Measurements from ENCODE around the gene ARMC6. TPM values are rescaled to one million over a fixed set of nuclear protein-coding genes. Genes with fewer than 3 reads are reported as not detected.

Gene ARMC6
- total RNA-seq, 1 donor from 2014 or later: 36.0 TPM

GRCh38 chr19:19040417-19040816 is 7.0 kb downstream of the ARMC6 start:
- Histone ChIP-seq H3K4me3 (ENCODE audit: insufficient read depth, low read depth, low read length) (no peak overlapping the region), H3K9me3 (ENCODE audit: insufficient read depth, low read depth, low read length) (no peaks in the 10 kb centered on the region), H3K27ac (ENCODE audit: low read depth, low read length) (no peak overlapping the region), H3K9ac (ENCODE audit: low read length) (no peak overlapping the region), H3K79me2 (ENCODE audit: insufficient read depth, low read length) (peaks cover 72% of the 10 kb centered on the region), H3K4me2 (ENCODE audit: low read length) (no peak overlapping the region), H4K20me1 (ENCODE audit: insufficient read depth, low read length) (peaks cover 61% of the 10 kb centered on the region), H2AFZ (ENCODE audit: low read depth, low read length) (no peak overlapping the region), H3K27me3 (ENCODE audit: insufficient read depth, low read length) (no peaks in the 10 kb centered on the region), H3K36me3 (ENCODE audit: insufficient read depth, low read length) (peaks cover 7% of the 10 kb centered on the region), H3K4me1 (ENCODE audit: insufficient read depth, low read length) (no peaks in the 10 kb centered on the region)
- Mint-ChIP-seq H3K4me3 (ENCODE audit: unreplicated experiment) (no peak overlapping the region), H3K9me3 (ENCODE audit: unreplicated experiment) (peaks cover 2% of the 10 kb centered on the region), H3K27ac (ENCODE audit: unreplicated experiment) (no peak overlapping the region), H3K36me3 (ENCODE audit: low read depth, unreplicated experiment) (peaks cover 20% of the 10 kb centered on the region), H3K4me1 (ENCODE audit: low read depth, unreplicated experiment) (peaks cover 3% of the 10 kb centered on the region), H3K27me3 (ENCODE audit: low read depth, unreplicated experiment) (no peaks in the 10 kb centered on the region)
- TF ChIP-seq EZH2 (IDR thresholded peaks at IDR 0.05; ENCODE audit: insufficient read depth, low read length) (no peak), CTCF (IDR thresholded peaks at IDR 0.05; ENCODE audit: insufficient read depth, low read depth, low read length) (no peak)
- DNase-seq (ENCODE audit: low read depth) (peak; percentile 59), FAIRE-seq (no peak)

GRCh38 chr19:19042732-19043280 is 9.4 kb downstream of the ARMC6 start:
- H3K9me3 Mint-ChIP-seq (ENCODE audit: unreplicated experiment): no peaks in the 10 kb centered on the region
- Histone ChIP-seq H3K4me3 (ENCODE audit: insufficient read depth, low read depth, low read length) (no peak overlapping the region), H3K9ac (ENCODE audit: low read length) (no peak overlapping the region), H3K27me3 (ENCODE audit: insufficient read depth, low read length) (no peaks in the 10 kb centered on the region), H3K9me3 (ENCODE audit: insufficient read depth, low read depth, low read length) (no peaks in the 10 kb centered on the region), H3K79me2 (ENCODE audit: insufficient read depth, low read length) (peaks cover 49% of the 10 kb centered on the region), H4K20me1 (ENCODE audit: insufficient read depth, low read length) (peaks cover 48% of the 10 kb centered on the region), H2AFZ (ENCODE audit: low read depth, low read length) (no peak overlapping the region), H3K36me3 (ENCODE audit: insufficient read depth, low read length) (peaks cover 14% of the 10 kb centered on the region), H3K27ac (ENCODE audit: low read depth, low read length) (no peak overlapping the region), H3K4me2 (ENCODE audit: low read length) (no peak overlapping the region), H3K4me1 (ENCODE audit: insufficient read depth, low read length) (no peaks in the 10 kb centered on the region)
- H3K4me3 Mint-ChIP-seq (ENCODE audit: unreplicated experiment): no peak overlapping the region
- DNase-seq (ENCODE audit: low read depth) (no peak), FAIRE-seq (no peak)
- peaks cover 13% of the 10 kb centered on the region for H3K36me3 Mint-ChIP-seq (ENCODE audit: low read depth, unreplicated experiment)
- TF ChIP-seq EZH2 (IDR thresholded peaks at IDR 0.05; ENCODE audit: insufficient read depth, low read length) (no peak), CTCF (IDR thresholded peaks at IDR 0.05; ENCODE audit: insufficient read depth, low read depth, low read length) (no peak)
- no peaks in the 10 kb centered on the region for H3K27me3 Mint-ChIP-seq (ENCODE audit: low read depth, unreplicated experiment)
- no peak overlapping the region for H3K27ac Mint-ChIP-seq (ENCODE audit: unreplicated experiment)
- no peaks in the 10 kb centered on the region for H3K4me1 Mint-ChIP-seq (ENCODE audit: low read depth, unreplicated experiment)

- peaks cover 14% of the 10 kb centered on the region for H3K36me3 ChIP-seq (ENCODE audit: insufficient read depth, low read length)
- DNase-seq (ENCODE audit: low read depth): no peak
- no peaks in the 10 kb centered on the region for H3K27me3 ChIP-seq (ENCODE audit: insufficient read depth, low read length)
- Mint-ChIP-seq H3K36me3 (ENCODE audit: low read depth, unreplicated experiment) (peaks cover 13% of the 10 kb centered on the region), H3K27ac (ENCODE audit: unreplicated experiment) (no peak overlapping the region), H3K4me3 (ENCODE audit: unreplicated experiment) (no peak overlapping the region), H3K4me1 (ENCODE audit: low read depth, unreplicated experiment) (no peaks in the 10 kb centered on the region), H3K27me3 (ENCODE audit: low read depth, unreplicated experiment) (no peaks in the 10 kb centered on the region), H3K9me3 (ENCODE audit: unreplicated experiment) (no peaks in the 10 kb centered on the region)
- H3K9me3 ChIP-seq (ENCODE audit: insufficient read depth, low read depth, low read length): no peaks in the 10 kb centered on the region
- H2AFZ ChIP-seq (ENCODE audit: low read depth, low read length): no peak overlapping the region
- H3K4me1 ChIP-seq (ENCODE audit: insufficient read depth, low read length): no peaks in the 10 kb centered on the region
- peaks cover 43% of the 10 kb centered on the region for H3K79me2 ChIP-seq (ENCODE audit: insufficient read depth, low read length)
- no peak overlapping the region for H3K4me2 ChIP-seq (ENCODE audit: low read length)
- no peak overlapping the region for H3K27ac ChIP-seq (ENCODE audit: low read depth, low read length)
- peaks cover 48% of the 10 kb centered on the region for H4K20me1 ChIP-seq (ENCODE audit: insufficient read depth, low read length)
- H3K9ac ChIP-seq (ENCODE audit: low read length): no peak overlapping the region
- FAIRE-seq: no peak
- H3K4me3 ChIP-seq (ENCODE audit: insufficient read depth, low read depth, low read length): no peak overlapping the region
- TF ChIP-seq EZH2 (IDR thresholded peaks at IDR 0.05; ENCODE audit: insufficient read depth, low read length): no peak
- TF ChIP-seq CTCF (IDR thresholded peaks at IDR 0.05; ENCODE audit: insufficient read depth, low read depth, low read length): no peak
Observed at GRCh38 chr19:19043481-19043880, 10.1 kb downstream of the ARMC6 start.

All from astrocyte (in vitro differentiated cells and primary cell).